HepG2 (cell line): ENCODE measurements around the gene MS4A13. TPM values are rescaled to one million over a fixed set of nuclear protein-coding genes. Genes with fewer than 3 reads are reported as not detected.

Source experiments
- ATAC-seq: fragments of 200-7000 bp; cut with Tn5 transposase; 3 replicates; pipeline ENCODE4 v1.9.1; 2020; ENCODE audit warnings: mild to moderate bottlenecking, moderate library complexity
- BruUV-seq: library from RNA; stranded (reverse); fragments of 400-500 nt; replicated peaks from 2 replicates; lab custom pipeline; 2021; lab: Mats Ljungman, UMichigan
- CTCF ChIA-PET: fragments of 300-600 bp; formaldehyde crosslinking; extraction: SDS; loops from one replicate; lab custom pipeline; 2021; ENCODE audit warnings: low total read pairs, inconsistent platforms, low intra/inter-chr PET ratio; lab: Yijun Ruan, JAX
- POLR2A ChIA-PET: fragments of 350-600 bp; sonication (Branson Sonifier 250); formaldehyde crosslinking; loops from one replicate; lab custom pipeline; 2020; ENCODE audit warnings: antibody characterized with exemption, inconsistent platforms; lab: Yijun Ruan, JAX
- DNase-seq: peaks from one replicate; pipeline ENCODE4 v3.0.0-alpha.2; 2015; ENCODE audit warnings: low spot score
- FAIRE-seq: peaks from 3 replicates; lab custom pipeline; 2011; peaks lifted over from hg19 to GRCh38; lab: Jason Lieb, UNC
- H2AFZ ChIP-seq: one replicate; pipeline ENCODE4 v1.6.1; 2011; ENCODE audit warnings: low read length, inconsistent platforms
- H3K27ac ChIP-seq: fragments of 300-600 bp; 3 replicates; pipeline ENCODE4 v1.8.0; 2011; ENCODE audit warnings: mixed run types, mild to moderate bottlenecking, mixed read lengths, low read length, inconsistent platforms; ENCODE audit not compliant: insufficient read depth; ENCODE audit errors: extremely low read length
- H3K27me3 ChIP-seq, 2 experiments: fragments of 200-600 bp in 1 of 2; 2 replicates in 1 of 2; 3 replicates in 1 of 2; pipeline versions ENCODE4 v1.6.0 to v1.8.0; 2011; ENCODE audit warnings: low read length in 2 of 2, mild to moderate bottlenecking in 2 of 2, moderate library complexity in 2 of 2, inconsistent platforms in 1 of 2; ENCODE audit not compliant: insufficient read depth in 2 of 2, control insufficient read depth in 1 of 2
- H3K36me3 ChIP-seq, 2 experiments: fragments of 200-600 bp in 1 of 2; replicated peaks in 1 of 2; 2 replicates in 1 of 2; 3 replicates in 1 of 2; pipeline versions ENCODE4 v1.5.1 to v1.8.0; 2011; ENCODE audit warnings: low read length in 2 of 2, inconsistent platforms in 1 of 2; ENCODE audit not compliant: insufficient read depth in 2 of 2, control insufficient read depth in 1 of 2
- H3K4me1 ChIP-seq: 2 replicates; pipeline ENCODE4 v1.5.1; 2012; ENCODE audit warnings: low read length, inconsistent platforms; ENCODE audit not compliant: insufficient read depth
- H3K4me2 ChIP-seq: 2 replicates; pipeline ENCODE4 v1.6.0; 2011; ENCODE audit warnings: low read depth, low read length, inconsistent platforms
- H3K4me3 ChIP-seq, 3 experiments: fragments of 200-600 bp in 1 of 3; sonication (generic), shearing (Covaris generic) in 1 of 3; replicated peaks in 1 of 3; 2 replicates each; pipeline ENCODE4 v1.5.1; 2011 to 2016; ENCODE audit warnings: low read length in 3 of 3, inconsistent platforms in 2 of 3, low read depth in 2 of 3, mild to moderate bottlenecking in 2 of 3, control low read depth in 1 of 3, mixed read lengths in 1 of 3; ENCODE audit not compliant: insufficient read depth in 1 of 3
- H3K79me2 ChIP-seq: one replicate; pipeline ENCODE4 v1.6.1; 2011; ENCODE audit warnings: low read length, inconsistent platforms; ENCODE audit not compliant: insufficient read depth
- H3K9ac ChIP-seq: 2 replicates; pipeline ENCODE4 v1.6.0; 2011; ENCODE audit warnings: mild to moderate bottlenecking, low read depth, low read length, inconsistent platforms; ENCODE audit not compliant: insufficient read depth
- H3K9me3 ChIP-seq: 2 replicates; pipeline ENCODE4 v1.5.1; 2012; ENCODE audit warnings: mild to moderate bottlenecking, low read length
- H4K20me1 ChIP-seq: 2 replicates; pipeline ENCODE4 v1.6.0; 2011; ENCODE audit warnings: inconsistent platforms, mild to moderate bottlenecking, low read length, moderate library complexity; ENCODE audit not compliant: insufficient read depth
- ASH2L ChIP-seq: fragments of 300-600, 200-600 bp; sonication (generic); IDR thresholded peaks from 2 replicates; pipeline ENCODE4 v1.7.0; 2017; ENCODE audit warnings: low read depth, mild to moderate bottlenecking, moderate library complexity, mixed read lengths, low read length; ENCODE audit not compliant: insufficient read length
- MAFF ChIP-seq: IDR thresholded peaks from 2 replicates; pipeline ENCODE4 v1.6.1; 2011; ENCODE audit warnings: low read depth, low read length, improper control_type of control experiment
- MAFK ChIP-seq, 2 experiments: IDR thresholded peaks in 1 of 2; conservative IDR thresholded peaks in 1 of 2; 2 replicates each; pipeline ENCODE4 v1.6.1; 2011; ENCODE audit warnings: improper control_type of control experiment in 2 of 2, low read length in 2 of 2
- NCOA5 ChIP-seq: sonication (generic); formaldehyde crosslinking; IDR thresholded peaks from 2 replicates; pipeline ENCODE4 v1.4.0; 2020; ENCODE audit warnings: missing genetic modification reagents
- ZC3H4 ChIP-seq: sonication (generic); formaldehyde crosslinking; IDR thresholded peaks from 2 replicates; pipeline ENCODE4 v1.4.0; 2020; ENCODE audit warnings: missing genetic modification reagents, borderline replicate concordance
- ZNF317 ChIP-seq: sonication (generic); formaldehyde crosslinking; IDR thresholded peaks from 2 replicates; pipeline ENCODE4 v1.5.0; 2020; ENCODE audit warnings: mild to moderate bottlenecking, missing genetic modification reagents
- ZNF75D ChIP-seq: sonication (generic); formaldehyde crosslinking; IDR thresholded peaks from 2 replicates; pipeline ENCODE4 v1.8.1; 2023; ENCODE audit warnings: missing genetic modification reagents, mild to moderate bottlenecking, borderline replicate concordance
- ZSCAN25 ChIP-seq: sonication (generic); formaldehyde crosslinking; IDR thresholded peaks from 2 replicates; pipeline ENCODE4 v1.8.0; 2022; ENCODE audit warnings: mild to moderate bottlenecking, missing genetic modification reagents
- ZSCAN9 ChIP-seq: IDR thresholded peaks from 2 replicates; pipeline ENCODE4 v1.6.1; 2016; ENCODE audit warnings: borderline replicate concordance
- WGBS: methylation state at CpG from one replicate; pipeline ENCODE4 v1.1.6; 2017; ENCODE audit warnings: low lambda C conversion rate; 5-methylcytosine and 5-hydroxymethylcytosine counted together
- in situ Hi-C: cut with HindIII; loops from 2 replicates; pipeline ENCODE4 v1.10.0; 2017; ENCODE audit warnings: low pct_unique_long_range_greater_than_20kb; ENCODE audit not compliant: extremely low pct_ligation_motif_present
- intact Hi-C: fragments of 100-400 bp; cut with micrococcal nuclease; formaldehyde crosslinking; loops from one replicate; pipeline ENCODE4 v1.10.0; 2022; ENCODE audit not compliant: unreplicated experiment
- polyA plus RNA-seq, 8 experiments: library from polyadenylated mRNA; depleted of rRNA in 3 of 8; stranded (reverse) in 7 of 8; unstranded in 1 of 8; fragments of >200 nt; fragmentation: Illumina TruSeq in 4 of 8; extraction: Trizol in 4 of 8; gene quantifications; 2 replicates each; pipeline versions ENCODE4 v1.2.1 to v1.2.3, GENCODE V29; 2011 to 2016; ENCODE audit warnings: low read depth in 4 of 8, missing spikeins in 1 of 8, mixed read lengths in 1 of 8; ENCODE audit not compliant: insufficient read depth in 1 of 8
- total RNA-seq, 5 experiments: library from RNA; depleted of rRNA; stranded (reverse); fragments of >200 nt; fragmentation: Illumina TruSeq; extraction: Trizol; gene quantifications; 2 replicates each; pipeline ENCODE4 v1.2.3, GENCODE V29; 2016; ENCODE audit warnings: low read depth in 1 of 5

Gene MS4A13
- total and polyA plus RNA-seq, 2 of the 13 experiments (the other 11 are each of a cell fraction or from before 2014, with no cell fraction given) = not detected

- BruUV-seq = no TSS peak
- Histone ChIP-seq H3K4me3 (no peak overlapping the region), H3K9me3 (no peaks in the 10 kb centered on the region), H3K27ac (no peak overlapping the region), H3K9ac (no peak overlapping the region), H2AFZ (no peak overlapping the region), H3K36me3 (no peaks in the 10 kb centered on the region), H4K20me1 (no peaks in the 10 kb centered on the region), H3K4me2 (no peak overlapping the region), H3K27me3 (0 out of 5 replicates have a peak, but pooled peaks cover 0 to 3% of the 10 kb centered on the region in 2 experiments), H3K79me2 (no peaks in the 10 kb centered on the region), H3K4me1 (no peaks in the 10 kb centered on the region)
- DNase-seq = no peak
- TF ChIP-seq MAFF (peak; percentile 67), ZSCAN25 (CRISPR knock-in tag) (no peak), MAFK (conservative IDR thresholded peaks at IDR 0.05 in 1 of 2, IDR thresholded peaks at IDR 0.05 in 1 of 2; ENCODE audit: low read length in 2 of 2) (peak; percentile 69 to 76)
- FAIRE-seq = no peak
- in situ Hi-C loops = loop anchor here (25.0 kb wide), 1 partner anchor 156 kb away; the partner anchor contains the start of gene MS4A6E
- intact Hi-C loops = no loop called here
- CTCF ChIA-PET = no interaction called here
- POLR2A ChIA-PET = no interaction called here
- 1% methylated on average over 2 of the region's 2 CpGs for WGBS
- ATAC-seq = no peak
Observed at GRCh38 chr11:60493454-60493853, 21.7 kb upstream of the MS4A13 start.

- H3K4me1 ChIP-seq = no peaks in the 10 kb centered on the region
- no peaks in the 10 kb centered on the region for H4K20me1 ChIP-seq
- POLR2A ChIA-PET = no interaction called here
- no peak overlapping the region for H3K27ac ChIP-seq
- FAIRE-seq = no peak
- no peak for TF ChIP-seq NCOA5 (CRISPR knock-in tag)
- no peak for TF ChIP-seq ZNF75D (CRISPR knock-in tag)
- TF ChIP-seq ASH2L = no peak
- TF ChIP-seq ZSCAN9 = no peak
- TF ChIP-seq ZC3H4 (CRISPR knock-in tag) = no peak
- TF ChIP-seq ZNF317 = no peak
- CTCF ChIA-PET = no interaction called here
- no peak overlapping the region for H3K4me3 ChIP-seq
- H3K79me2 ChIP-seq = no peaks in the 10 kb centered on the region
- DNase-seq = no peak
- ATAC-seq = no peak
- H3K36me3 ChIP-seq = no peaks in the 10 kb centered on the region
- H3K9ac ChIP-seq = no peak overlapping the region
- peaks cover 0 to 3% of the 10 kb centered on the region in 2 experiments; a peak in 1 of 5 replicates for H3K27me3 ChIP-seq
- in situ Hi-C loops (loop anchor here (25.0 kb wide), 1 partner anchor 161 kb away; the partner anchor contains the start of gene MS4A6E), intact Hi-C loops (no loop called here)
- no peak overlapping the region for H3K4me2 ChIP-seq
- H3K9me3 ChIP-seq = no peaks in the 10 kb centered on the region
- H2AFZ ChIP-seq = no peak overlapping the region
- 2% methylated on average over 2 of the region's 2 CpGs for WGBS
- no TSS peak for BruUV-seq
Observed at GRCh38 chr11:60498399-60498798, 16.8 kb upstream of the MS4A13 start.
